Activated T-helper 1 cell treated with anti-CD3 and anti-CD28 coated beads, Interleukin-12 subunit alpha, Interleukin-12 subunit beta, Interleukin-2, Interleukin-4 antibody, amounts not matched to agents 30 ng/mL and 10 ng/mL and 1 ng/mL, durations not matched to agents 14 hours and 24 hours and 36 hours (primary cell): ENCODE measurements around the gene ENOX1. TPM values are rescaled to one million over a fixed set of nuclear protein-coding genes. Genes with fewer than 3 reads are reported as not detected.

ENCODE experiments used
- DNase-seq: peaks from one replicate; pipeline ENCODE4 v3.0.0; 2021; ENCODE audit warnings: low spot score
- H3K27ac Mint-ChIP-seq: one replicate; pipeline ENCODE4 v1.8.0; 2021; ENCODE audit warnings: mild to moderate bottlenecking, mixed read lengths
- H3K27me3 Mint-ChIP-seq: one replicate; pipeline ENCODE4 v1.8.0; 2022; ENCODE audit warnings: mild to moderate bottlenecking, moderate library complexity, mixed read lengths; ENCODE audit not compliant: insufficient read depth
- H3K36me3 Mint-ChIP-seq: one replicate; pipeline ENCODE4 v1.8.0; 2021; ENCODE audit warnings: low read depth, mixed read lengths
- H3K4me1 Mint-ChIP-seq: one replicate; pipeline ENCODE4 v1.8.0; 2021; ENCODE audit warnings: low read depth, mixed read lengths
- H3K4me3 Mint-ChIP-seq: one replicate; pipeline ENCODE4 v1.8.0; 2021; ENCODE audit warnings: mild to moderate bottlenecking, moderate library complexity, mixed read lengths
- H3K9me3 Mint-ChIP-seq: one replicate; pipeline ENCODE4 v1.8.0; 2021; ENCODE audit warnings: mixed read lengths
- intact Hi-C: fragments of 100-400 bp; cut with micrococcal nuclease; formaldehyde crosslinking; loops from one replicate; pipeline ENCODE4 v1.15.1; 2024
- total RNA-seq: library from RNA; stranded (reverse); gene quantifications from 2 replicates; pipeline ENCODE4 v1.2.3, GENCODE V29; 2022

ENOX1 gene
- total RNA-seq, 1 donor from 2014 or later = 0.08 TPM

- Mint-ChIP-seq H3K27me3 (peaks cover 7% of the 10 kb centered on the region), H3K4me3 (no peak overlapping the region), H3K36me3 (no peaks in the 10 kb centered on the region), H3K27ac (no peak overlapping the region), H3K4me1 (no peaks in the 10 kb centered on the region), H3K9me3 (no peaks in the 10 kb centered on the region)
- intact Hi-C loops = no loop called here
- DNase-seq = no peak
These were observed 446.8 kb downstream of the ENOX1 start for GRCh38 chr13:43339805-43340550.

GRCh38 chr13:43339145-43339804, 447.5 kb downstream of the ENOX1 start:
- H3K4me3 Mint-ChIP-seq = no peak overlapping the region
- intact Hi-C loops = no loop called here
- no peaks in the 10 kb centered on the region for H3K9me3 Mint-ChIP-seq
- H3K27ac Mint-ChIP-seq = no peak overlapping the region
- no peaks in the 10 kb centered on the region for H3K36me3 Mint-ChIP-seq
- DNase-seq = no peak
- no peaks in the 10 kb centered on the region for H3K4me1 Mint-ChIP-seq
- peaks cover 7% of the 10 kb centered on the region for H3K27me3 Mint-ChIP-seq

- Mint-ChIP-seq H3K27me3 (peaks cover 9% of the 10 kb centered on the region), H3K27ac (no peak overlapping the region), H3K4me1 (no peaks in the 10 kb centered on the region), H3K9me3 (no peaks in the 10 kb centered on the region), H3K4me3 (no peak overlapping the region), H3K36me3 (no peaks in the 10 kb centered on the region)
- no peak for DNase-seq
- intact Hi-C loops = no loop called here
These were observed 451.0 kb downstream of the ENOX1 start for GRCh38 chr13:43335764-43336163.

- intact Hi-C loops = no loop called here
- Mint-ChIP-seq H3K4me1 (no peaks in the 10 kb centered on the region), H3K27me3 (peaks cover 6% of the 10 kb centered on the region), H3K36me3 (no peaks in the 10 kb centered on the region), H3K9me3 (no peaks in the 10 kb centered on the region), H3K4me3 (no peak overlapping the region), H3K27ac (no peak overlapping the region)
- no peak for DNase-seq
These were observed 453.6 kb downstream of the ENOX1 start for GRCh38 chr13:43333176-43333575.

GRCh38 chr13:43331672-43332071, 455.1 kb downstream of the ENOX1 start:
- intact Hi-C loops = no loop called here
- H3K9me3 Mint-ChIP-seq = no peaks in the 10 kb centered on the region
- no peak for DNase-seq
- no peak overlapping the region for H3K4me3 Mint-ChIP-seq
- no peaks in the 10 kb centered on the region for H3K36me3 Mint-ChIP-seq
- no peak overlapping the region for H3K27ac Mint-ChIP-seq
- peaks cover 2% of the 10 kb centered on the region for H3K27me3 Mint-ChIP-seq
- no peaks in the 10 kb centered on the region for H3K4me1 Mint-ChIP-seq

- no peaks in the 10 kb centered on the region for H3K36me3 Mint-ChIP-seq
- intact Hi-C loops = no loop called here
- no peaks in the 10 kb centered on the region for H3K9me3 Mint-ChIP-seq
- H3K4me3 Mint-ChIP-seq = no peak overlapping the region
- DNase-seq = no peak
- H3K27ac Mint-ChIP-seq = no peak overlapping the region
- H3K27me3 Mint-ChIP-seq = peaks cover 2% of the 10 kb centered on the region
- no peaks in the 10 kb centered on the region for H3K4me1 Mint-ChIP-seq
These were observed 457.1 kb downstream of the ENOX1 start for GRCh38 chr13:43329702-43330101.

GRCh38 chr13:43328907-43329306, 457.9 kb downstream of the ENOX1 start:
- no peaks in the 10 kb centered on the region for H3K9me3 Mint-ChIP-seq
- H3K27ac Mint-ChIP-seq = no peak overlapping the region
- no peaks in the 10 kb centered on the region for H3K4me1 Mint-ChIP-seq
- no peak overlapping the region for H3K4me3 Mint-ChIP-seq
- DNase-seq = no peak
- intact Hi-C loops = no loop called here
- no peaks in the 10 kb centered on the region for H3K36me3 Mint-ChIP-seq
- H3K27me3 Mint-ChIP-seq = peaks cover 4% of the 10 kb centered on the region

GRCh38 chr13:43326100-43326499, 460.7 kb downstream of the ENOX1 start:
- Mint-ChIP-seq H3K4me3 (no peak overlapping the region), H3K36me3 (no peaks in the 10 kb centered on the region), H3K9me3 (no peaks in the 10 kb centered on the region), H3K27me3 (peaks cover 11% of the 10 kb centered on the region), H3K27ac (no peak overlapping the region), H3K4me1 (no peaks in the 10 kb centered on the region)
- DNase-seq = no peak
- intact Hi-C loops = no loop called here

GRCh38 chr13:43325636-43326035, 461.1 kb downstream of the ENOX1 start:
- DNase-seq = no peak
- Mint-ChIP-seq H3K27me3 (peaks cover 12% of the 10 kb centered on the region), H3K27ac (no peak overlapping the region), H3K4me1 (no peaks in the 10 kb centered on the region), H3K4me3 (no peak overlapping the region), H3K36me3 (no peaks in the 10 kb centered on the region), H3K9me3 (no peaks in the 10 kb centered on the region)
- intact Hi-C loops = no loop called here

GRCh38 chr13:43324129-43324528, 462.6 kb downstream of the ENOX1 start:
- Mint-ChIP-seq H3K27me3 (peaks cover 12% of the 10 kb centered on the region), H3K9me3 (no peaks in the 10 kb centered on the region), H3K27ac (no peak overlapping the region), H3K36me3 (no peaks in the 10 kb centered on the region), H3K4me3 (no peak overlapping the region), H3K4me1 (no peaks in the 10 kb centered on the region)
- DNase-seq = no peak
- intact Hi-C loops = no loop called here

- DNase-seq = no peak
- Mint-ChIP-seq H3K27me3 (peaks cover 12% of the 10 kb centered on the region), H3K36me3 (no peaks in the 10 kb centered on the region), H3K4me1 (no peaks in the 10 kb centered on the region), H3K9me3 (no peaks in the 10 kb centered on the region), H3K4me3 (no peak overlapping the region), H3K27ac (no peak overlapping the region)
- intact Hi-C loops = no loop called here
These were observed 466.9 kb downstream of the ENOX1 start for GRCh38 chr13:43319617-43320444.

- H3K9me3 Mint-ChIP-seq = no peaks in the 10 kb centered on the region
- intact Hi-C loops = no loop called here
These were observed 469.8 kb downstream of the ENOX1 start for GRCh38 chr13:43316946-43317353.

GRCh38 chr13:43316281-43316680, 470.5 kb downstream of the ENOX1 start:
- Mint-ChIP-seq H3K27me3 (peaks cover 13% of the 10 kb centered on the region), H3K36me3 (no peaks in the 10 kb centered on the region), H3K9me3 (no peaks in the 10 kb centered on the region), H3K4me3 (no peak overlapping the region), H3K27ac (no peak overlapping the region), H3K4me1 (no peaks in the 10 kb centered on the region)
- DNase-seq = no peak
- intact Hi-C loops = no loop called here

More at GRCh38 chr13:43316946-43317353, 469.8 kb downstream of the ENOX1 start:
- Mint-ChIP-seq H3K27ac (no peak overlapping the region), H3K27me3 (peaks cover 13% of the 10 kb centered on the region), H3K4me3 (no peak overlapping the region), H3K4me1 (no peaks in the 10 kb centered on the region), H3K36me3 (no peaks in the 10 kb centered on the region)
- no peak for DNase-seq
